ENCODE measurements around the gene EPHB3. TPM values are rescaled to one million over a fixed set of nuclear protein-coding genes. Genes with fewer than 3 reads are reported as not detected.

The EPHB3 gene
- total and polyA plus RNA-seq, 4 donors: 0.14 to 1.8 (median 0.67) TPM

DNA sequence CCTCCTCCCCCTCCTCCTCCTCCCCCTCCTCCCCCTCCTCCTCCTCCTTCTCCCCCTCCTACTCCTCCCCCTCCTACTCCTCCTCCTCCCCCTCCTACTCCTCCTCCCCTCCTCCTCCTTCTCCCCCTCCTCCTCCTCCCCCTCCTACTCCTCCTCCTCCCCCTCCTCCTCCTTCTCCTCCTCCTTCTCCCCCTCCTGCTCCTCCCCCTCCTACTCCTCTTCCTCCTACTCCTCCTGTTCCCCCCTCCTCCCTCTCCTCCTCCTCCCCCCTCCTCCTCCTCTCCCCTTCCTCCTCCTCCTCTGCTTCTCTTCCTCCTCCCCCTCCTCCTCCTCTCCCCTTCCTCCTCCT, 17.1 kb upstream of the EPHB3 start:
- Histone ChIP-seq H3K27me3 (ENCODE audit: control insufficient read depth in 4 of 4, insufficient read depth in 4 of 4, low read length in 3 of 4) (peaks cover 0 to 3% (median under 1%) of the 10 kb centered on the region in 4 donors), H3K9me3 (ENCODE audit: control insufficient read depth in 4 of 4, low read length in 3 of 4) (no peaks in the 10 kb centered on the region), H3K4me1 (ENCODE audit: control insufficient read depth in 4 of 4, insufficient read depth in 4 of 4, low read length in 3 of 4) (peaks cover 0 to 5% (median 0%) of the 10 kb centered on the region in 4 donors), H3K36me3 (ENCODE audit: control insufficient read depth in 4 of 4, insufficient read depth in 3 of 4, low read depth in 1 of 4, low read length in 3 of 4) (no peaks in the 10 kb centered on the region), H3K9ac (ENCODE audit: low read depth in 1 of 2, low read length in 2 of 2) (no peak overlapping the region), H3K4me3 (ENCODE audit: low read depth in 1 of 3, low read length in 3 of 3) (no peak overlapping the region), H3K27ac (ENCODE audit: low read depth in 1 of 2, low read length in 2 of 2) (no peak overlapping the region)
- TF ChIP-seq NR2F2 (IDR thresholded peaks at IDR 0.05): no peak
- TF ChIP-seq TAF1 (conservative IDR thresholded peaks at IDR 0.05): no peak
- no peak for TF ChIP-seq RXRA (IDR thresholded peaks at IDR 0.05)
- TF ChIP-seq YY1 (IDR thresholded peaks at IDR 0.05): no peak
- TF ChIP-seq RAD21 (IDR thresholded peaks at IDR 0.05): no peak
- no peak for TF ChIP-seq HNF4A (conservative IDR thresholded peaks at IDR 0.05)
- no peak for TF ChIP-seq FOXA1 (IDR thresholded peaks at IDR 0.05)
- TF ChIP-seq, protein P1, sequence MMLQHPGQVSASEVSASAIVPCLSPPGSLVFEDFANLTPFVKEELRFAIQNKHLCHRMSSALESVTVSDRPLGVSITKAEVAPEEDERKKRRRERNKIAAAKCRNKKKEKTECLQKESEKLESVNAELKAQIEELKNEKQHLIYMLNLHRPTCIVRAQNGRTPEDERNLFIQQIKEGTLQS (IDR thresholded peaks at IDR 0.05): no peak
- no peak for TF ChIP-seq SP1 (IDR thresholded peaks at IDR 0.05)
- TF ChIP-seq, protein P2, sequence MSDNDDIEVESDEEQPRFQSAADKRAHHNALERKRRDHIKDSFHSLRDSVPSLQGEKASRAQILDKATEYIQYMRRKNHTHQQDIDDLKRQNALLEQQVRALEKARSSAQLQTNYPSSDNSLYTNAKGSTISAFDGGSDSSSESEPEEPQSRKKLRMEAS (IDR thresholded peaks at IDR 0.05): no peak
- TF ChIP-seq, protein P3, sequence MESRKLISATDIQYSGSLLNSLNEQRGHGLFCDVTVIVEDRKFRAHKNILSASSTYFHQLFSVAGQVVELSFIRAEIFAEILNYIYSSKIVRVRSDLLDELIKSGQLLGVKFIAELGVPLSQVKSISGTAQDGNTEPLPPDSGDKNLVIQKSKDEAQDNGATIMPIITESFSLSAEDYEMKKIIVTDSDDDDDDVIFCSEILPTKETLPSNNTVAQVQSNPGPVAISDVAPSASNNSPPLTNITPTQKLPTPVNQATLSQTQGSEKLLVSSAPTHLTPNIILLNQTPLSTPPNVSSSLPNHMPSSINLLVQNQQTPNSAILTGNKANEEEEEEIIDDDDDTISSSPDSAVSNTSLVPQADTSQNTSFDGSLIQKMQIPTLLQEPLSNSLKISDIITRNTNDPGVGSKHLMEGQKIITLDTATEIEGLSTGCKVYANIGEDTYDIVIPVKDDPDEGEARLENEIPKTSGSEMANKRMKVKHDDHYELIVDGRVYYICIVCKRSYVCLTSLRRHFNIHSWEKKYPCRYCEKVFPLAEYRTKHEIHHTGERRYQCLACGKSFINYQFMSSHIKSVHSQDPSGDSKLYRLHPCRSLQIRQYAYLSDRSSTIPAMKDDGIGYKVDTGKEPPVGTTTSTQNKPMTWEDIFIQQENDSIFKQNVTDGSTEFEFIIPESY (IDR thresholded peaks at IDR 0.05): no peak
- DNase-seq (ENCODE audit: low spot score): no peak

- Histone ChIP-seq H3K36me3 (ENCODE audit: control insufficient read depth in 4 of 4, insufficient read depth in 3 of 4, low read depth in 1 of 4, low read length in 3 of 4) (no peaks in the 10 kb centered on the region), H3K4me1 (ENCODE audit: control insufficient read depth in 4 of 4, insufficient read depth in 4 of 4, low read length in 3 of 4) (peaks cover 0 to 5% (median 0%) of the 10 kb centered on the region in 4 donors), H3K9me3 (ENCODE audit: control insufficient read depth in 4 of 4, low read length in 3 of 4) (no peaks in the 10 kb centered on the region), H3K9ac (ENCODE audit: low read depth in 1 of 2, low read length in 2 of 2) (no peak overlapping the region), H3K27ac (ENCODE audit: low read depth in 1 of 2, low read length in 2 of 2) (no peak overlapping the region), H3K27me3 (ENCODE audit: control insufficient read depth in 4 of 4, insufficient read depth in 4 of 4, low read length in 3 of 4) (peaks cover 0 to 3% (median 1%) of the 10 kb centered on the region in 4 donors), H3K4me3 (ENCODE audit: low read depth in 1 of 3, low read length in 3 of 3) (no peak overlapping the region)
- 66% methylated on average over 3 of the region's 3 CpGs for WGBS
- TF ChIP-seq JUND (IDR thresholded peaks at IDR 0.05) (no peak), RXRA (IDR thresholded peaks at IDR 0.05) (no peak), FOXA1 (IDR thresholded peaks at IDR 0.05) (no peak), YY1 (IDR thresholded peaks at IDR 0.05) (no peak), REST (IDR thresholded peaks at IDR 0.05) (no peak), NR2F2 (IDR thresholded peaks at IDR 0.05) (no peak), FOXA2 (IDR thresholded peaks at IDR 0.05) (no peak), SP1 (IDR thresholded peaks at IDR 0.05) (no peak), TAF1 (conservative IDR thresholded peaks at IDR 0.05) (no peak), RAD21 (IDR thresholded peaks at IDR 0.05) (no peak), HNF4G (IDR thresholded peaks at IDR 0.05) (no peak), EGR1 (IDR thresholded peaks at IDR 0.05; ENCODE audit: low read depth in 2 of 2) (no peak), HNF4A (conservative IDR thresholded peaks at IDR 0.05) (no peak)
- TF ChIP-seq, protein P4, sequence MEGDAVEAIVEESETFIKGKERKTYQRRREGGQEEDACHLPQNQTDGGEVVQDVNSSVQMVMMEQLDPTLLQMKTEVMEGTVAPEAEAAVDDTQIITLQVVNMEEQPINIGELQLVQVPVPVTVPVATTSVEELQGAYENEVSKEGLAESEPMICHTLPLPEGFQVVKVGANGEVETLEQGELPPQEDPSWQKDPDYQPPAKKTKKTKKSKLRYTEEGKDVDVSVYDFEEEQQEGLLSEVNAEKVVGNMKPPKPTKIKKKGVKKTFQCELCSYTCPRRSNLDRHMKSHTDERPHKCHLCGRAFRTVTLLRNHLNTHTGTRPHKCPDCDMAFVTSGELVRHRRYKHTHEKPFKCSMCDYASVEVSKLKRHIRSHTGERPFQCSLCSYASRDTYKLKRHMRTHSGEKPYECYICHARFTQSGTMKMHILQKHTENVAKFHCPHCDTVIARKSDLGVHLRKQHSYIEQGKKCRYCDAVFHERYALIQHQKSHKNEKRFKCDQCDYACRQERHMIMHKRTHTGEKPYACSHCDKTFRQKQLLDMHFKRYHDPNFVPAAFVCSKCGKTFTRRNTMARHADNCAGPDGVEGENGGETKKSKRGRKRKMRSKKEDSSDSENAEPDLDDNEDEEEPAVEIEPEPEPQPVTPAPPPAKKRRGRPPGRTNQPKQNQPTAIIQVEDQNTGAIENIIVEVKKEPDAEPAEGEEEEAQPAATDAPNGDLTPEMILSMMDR (IDR thresholded peaks at IDR 0.05; ENCODE audit: low read depth, low read length, missing input control): no peak
- TF ChIP-seq, protein P3 (IDR thresholded peaks at IDR 0.05): no peak
- TF ChIP-seq, protein P2 (IDR thresholded peaks at IDR 0.05): no peak
- TF ChIP-seq, protein P1 (IDR thresholded peaks at IDR 0.05): no peak
- no peak for DNase-seq (ENCODE audit: low spot score)
Measured at GRCh38 chr3:184545769-184546168, 15.8 kb upstream of the EPHB3 start.
